Hepatocyte (in vitro differentiated cells): ENCODE data around the gene WDR4.

Source experiments
- EZH2phosphoT487 ChIP-seq: fragments of 200-600 bp; sonication (generic); IDR thresholded peaks from one replicate; pipeline ENCODE4 v1.6.1; 2018; ENCODE audit warnings: antibody characterized with exemption, mild to moderate bottlenecking, low read depth, moderate library complexity; ENCODE audit not compliant: unreplicated experiment, severe bottlenecking
- TF ChIP-seq, protein P1 (sequence below): fragments of 200-600 bp; sonication (generic); IDR thresholded peaks from 2 replicates; pipeline ENCODE4 v1.5.1; 2016; ENCODE audit warnings: antibody characterized with exemption, mild to moderate bottlenecking; ENCODE audit not compliant: poor library complexity

DNA sequence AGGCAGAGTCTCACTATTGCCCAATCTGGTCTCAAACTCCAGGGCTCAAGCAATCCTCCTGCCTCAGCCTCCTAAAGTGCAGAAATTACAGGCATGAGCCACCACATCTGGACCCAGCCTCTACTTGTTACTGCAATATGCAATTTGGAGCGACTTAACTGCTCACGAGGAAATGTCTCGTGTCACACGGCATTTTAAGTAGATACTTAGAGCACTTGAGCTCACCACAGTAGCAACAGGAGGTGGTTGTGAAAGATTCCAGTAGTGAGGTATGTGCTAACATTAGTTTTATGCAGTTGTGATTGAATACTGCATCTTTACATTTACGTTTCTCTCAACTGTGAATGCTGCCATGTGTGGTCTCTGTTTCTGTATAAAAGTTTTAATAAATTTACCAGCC, 8.0 kb upstream of the WDR4 start:
- no peak for TF ChIP-seq EZH2phosphoT487
- TF ChIP-seq, protein P1, sequence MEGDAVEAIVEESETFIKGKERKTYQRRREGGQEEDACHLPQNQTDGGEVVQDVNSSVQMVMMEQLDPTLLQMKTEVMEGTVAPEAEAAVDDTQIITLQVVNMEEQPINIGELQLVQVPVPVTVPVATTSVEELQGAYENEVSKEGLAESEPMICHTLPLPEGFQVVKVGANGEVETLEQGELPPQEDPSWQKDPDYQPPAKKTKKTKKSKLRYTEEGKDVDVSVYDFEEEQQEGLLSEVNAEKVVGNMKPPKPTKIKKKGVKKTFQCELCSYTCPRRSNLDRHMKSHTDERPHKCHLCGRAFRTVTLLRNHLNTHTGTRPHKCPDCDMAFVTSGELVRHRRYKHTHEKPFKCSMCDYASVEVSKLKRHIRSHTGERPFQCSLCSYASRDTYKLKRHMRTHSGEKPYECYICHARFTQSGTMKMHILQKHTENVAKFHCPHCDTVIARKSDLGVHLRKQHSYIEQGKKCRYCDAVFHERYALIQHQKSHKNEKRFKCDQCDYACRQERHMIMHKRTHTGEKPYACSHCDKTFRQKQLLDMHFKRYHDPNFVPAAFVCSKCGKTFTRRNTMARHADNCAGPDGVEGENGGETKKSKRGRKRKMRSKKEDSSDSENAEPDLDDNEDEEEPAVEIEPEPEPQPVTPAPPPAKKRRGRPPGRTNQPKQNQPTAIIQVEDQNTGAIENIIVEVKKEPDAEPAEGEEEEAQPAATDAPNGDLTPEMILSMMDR: no peak
